GM23248 (cell line): ENCODE results near the gene AHSG. TPM values are rescaled to one million over a fixed set of nuclear protein-coding genes. Genes with fewer than 3 reads are reported as not detected.

Experiments
- DNase-seq: peaks from one replicate; pipeline ENCODE4 v3.0.0-alpha.2; 2015
- H2AFZ ChIP-seq: fragments of 200-600 bp; sonication (generic); 2 replicates; pipeline ENCODE4 v1.6.1; 2016; ENCODE audit warnings: antibody characterized with exemption
- H3F3A ChIP-seq: fragments of 200-600 bp; sonication (generic); 2 replicates; pipeline ENCODE4 v1.6.1; 2016; ENCODE audit warnings: mild to moderate bottlenecking, antibody characterized with exemption, mixed run types; ENCODE audit not compliant: insufficient read depth
- H3K27ac ChIP-seq: fragments of 200-600 bp; sonication (generic); 2 replicates; pipeline ENCODE4 v1.5.1; 2016; ENCODE audit warnings: mild to moderate bottlenecking
- H3K27me3 ChIP-seq: fragments of 200-600 bp; sonication (generic); replicated peaks from 2 replicates; pipeline ENCODE4 v1.6.1; 2016; ENCODE audit warnings: mild to moderate bottlenecking; ENCODE audit not compliant: insufficient read depth
- H3K36me3 ChIP-seq: fragments of 200-600 bp; sonication (generic); 2 replicates; pipeline ENCODE4 v1.6.1; 2016; ENCODE audit warnings: low read depth, mild to moderate bottlenecking
- H3K4me1 ChIP-seq: fragments of 200-600 bp; sonication (generic); 2 replicates; pipeline ENCODE4 v1.6.1; 2016; ENCODE audit warnings: mild to moderate bottlenecking; ENCODE audit not compliant: insufficient read depth
- H3K4me2 ChIP-seq: fragments of 200-600 bp; sonication (generic); one replicate; pipeline ENCODE4 v1.6.1; 2016; ENCODE audit warnings: mild to moderate bottlenecking; ENCODE audit not compliant: unreplicated experiment
- H3K4me3 ChIP-seq: fragments of 200-600 bp; sonication (generic); 2 replicates; pipeline ENCODE4 v1.5.1; 2016; ENCODE audit warnings: mild to moderate bottlenecking
- H3K79me2 ChIP-seq: fragments of 200-600 bp; sonication (generic); 2 replicates; pipeline ENCODE4 v1.6.1; 2016; ENCODE audit warnings: mild to moderate bottlenecking; ENCODE audit not compliant: insufficient read depth
- H3K9ac ChIP-seq: fragments of 200-600 bp; sonication (generic); 2 replicates; pipeline ENCODE4 v1.6.1; 2016; ENCODE audit warnings: mild to moderate bottlenecking
- H3K9me2 ChIP-seq: fragments of 200-600 bp; sonication (generic); 2 replicates; pipeline ENCODE4 v1.6.1; 2016; ENCODE audit warnings: mixed run types, mild to moderate bottlenecking, moderate library complexity; ENCODE audit not compliant: insufficient read depth
- H3K9me3 ChIP-seq: fragments of 200-600 bp; sonication (generic); one replicate; pipeline ENCODE4 v1.6.1; 2017; ENCODE audit warnings: low read depth
- H4K20me1 ChIP-seq: fragments of 200-600 bp; sonication (generic); 2 replicates; pipeline ENCODE4 v1.6.0; 2016; ENCODE audit not compliant: insufficient read depth
- EZH2 ChIP-seq: fragments of 200-600 bp; sonication (generic); IDR thresholded peaks from 2 replicates; pipeline ENCODE4 v1.6.1; 2018; ENCODE audit warnings: antibody characterized with exemption, mild to moderate bottlenecking; ENCODE audit not compliant: insufficient read depth, poor library complexity, severe bottlenecking
- EZH2phosphoT487 ChIP-seq: fragments of 200-600 bp; sonication (generic); IDR thresholded peaks from 2 replicates; pipeline ENCODE4 v1.6.1; 2018; ENCODE audit warnings: antibody characterized with exemption, moderate library complexity, mild to moderate bottlenecking, low read depth; ENCODE audit not compliant: insufficient read depth
- WGBS, 2 experiments: methylation state at CpG; one replicate each; pipeline ENCODE4 v1.1.6; 2015 to 2017; ENCODE audit warnings: low lambda C conversion rate in 2 of 2, low coverage in 1 of 2; ENCODE audit errors: missing lambda C conversion rate in 2 of 2; 5-methylcytosine and 5-hydroxymethylcytosine counted together
- in situ Hi-C: fragments of 300-500 bp; cut with MboI; formaldehyde crosslinking; loops from 2 replicates; pipeline ENCODE4 v1.15.0; 2020
- polyA plus RNA-seq: library from polyadenylated mRNA; unstranded; fragments of >200 nt; fragmentation: Nextera tagmentation; extraction: Ambion mirVana; gene quantifications from 2 replicates; pipeline ENCODE4 v1.2.1, GENCODE V29; 2016
- total RNA-seq: library from RNA; depleted of rRNA; stranded (reverse); fragments of >200 nt; shearing (Covaris generic); gene quantifications from 2 replicates; pipeline ENCODE4 v1.2.3, GENCODE V29; 2014

Gene AHSG
- total and polyA plus RNA-seq, 2 experiments from 2014 or later, result not detected

GRCh38 chr3:186617036-186617946, 4.4 kb downstream of the AHSG start:
- in situ Hi-C loops, result loop anchor here (10.0 to 25.0 kb wide), 2 partner anchors 198 to 1095 kb away; partner anchors contain the start of gene RTP2
- peaks cover 14% of the 10 kb centered on the region; the same call in 1 of the 2 replicates for H3K4me1 ChIP-seq
- peak overlapping the region; percentile 63 for H3K4me3 ChIP-seq
- no peaks in the 10 kb centered on the region for H4K20me1 ChIP-seq
- TF ChIP-seq EZH2 (no peak), EZH2phosphoT487 (no peak)
- no peaks in the 10 kb centered on the region for H3K79me2 ChIP-seq
- H3K9ac ChIP-seq, result no peak overlapping the region
- H3K36me3 ChIP-seq, result no peaks in the 10 kb centered on the region
- peak; percentile 99 for DNase-seq
- H3K4me2 ChIP-seq, result peak overlapping the region; percentile 73
- peak overlapping the region; percentile 75 for H2AFZ ChIP-seq
- no peaks in the 10 kb centered on the region for H3K9me2 ChIP-seq
- peaks cover 21% of the 10 kb centered on the region for H3K27me3 ChIP-seq
- H3K27ac ChIP-seq, result no peak overlapping the region
- WGBS, 2 experiments, result 1% methylated on average over 31 of the region's 31 CpGs
- H3F3A ChIP-seq, result peaks cover 7% of the 10 kb centered on the region
- no peaks in the 10 kb centered on the region for H3K9me3 ChIP-seq

GRCh38 chr3:186618318-186618938, 5.6 kb downstream of the AHSG start:
- H3K9ac ChIP-seq, result no peak overlapping the region
- H3K4me2 ChIP-seq, result no peak overlapping the region
- peaks cover 28% of the 10 kb centered on the region for H3K27me3 ChIP-seq
- H3K27ac ChIP-seq, result no peak overlapping the region
- DNase-seq, result no peak
- no peaks in the 10 kb centered on the region for H3K79me2 ChIP-seq
- 76 to 77% methylated on average over 8 of the region's 8 CpGs for WGBS, 2 experiments
- in situ Hi-C loops, result loop anchor here (10.0 to 25.0 kb wide), 2 partner anchors 196 to 1094 kb away; partner anchors contain the start of gene RTP2
- peaks cover 14% of the 10 kb centered on the region; the same call in 1 of the 2 replicates for H3K4me1 ChIP-seq
- no peaks in the 10 kb centered on the region for H3K9me3 ChIP-seq
- no peak overlapping the region for H2AFZ ChIP-seq
- peaks cover 7% of the 10 kb centered on the region for H3F3A ChIP-seq
- no peak overlapping the region for H3K4me3 ChIP-seq
- no peaks in the 10 kb centered on the region for H3K9me2 ChIP-seq
- no peak for TF ChIP-seq EZH2
- TF ChIP-seq EZH2phosphoT487, result no peak
- no peaks in the 10 kb centered on the region for H3K36me3 ChIP-seq
- no peaks in the 10 kb centered on the region for H4K20me1 ChIP-seq

- Histone ChIP-seq H3K4me2 (no peak overlapping the region), H3K9me2 (no peaks in the 10 kb centered on the region), H3K79me2 (no peaks in the 10 kb centered on the region), H3F3A (peaks cover 7% of the 10 kb centered on the region), H3K9ac (no peak overlapping the region), H3K27me3 (peaks cover 24% of the 10 kb centered on the region), H3K27ac (no peak overlapping the region), H4K20me1 (no peaks in the 10 kb centered on the region), H3K4me1 (peaks cover 14% of the 10 kb centered on the region; the same call in 1 of the 2 replicates), H2AFZ (no peak overlapping the region), H3K9me3 (no peaks in the 10 kb centered on the region), H3K36me3 (no peaks in the 10 kb centered on the region), H3K4me3 (no peak overlapping the region)
- in situ Hi-C loops, result loop anchor here (10.0 to 25.0 kb wide), 2 partner anchors 195 to 1093 kb away; partner anchors contain the start of gene RTP2
- 77 to 81% methylated on average over 5 of the region's 5 CpGs for WGBS, 2 experiments
- no peak for DNase-seq
- TF ChIP-seq EZH2, result no peak
- no peak for TF ChIP-seq EZH2phosphoT487
Measured at GRCh38 chr3:186619787-186620212, 6.9 kb downstream of the AHSG start.
